22Rv1 (cell line): ENCODE results near the gene THADA.

Experiments used
- H3K27ac ChIP-seq: fragments of 450-650 bp; 2 replicates; pipeline ENCODE4 v1.5.1; 2017
- CTCF ChIP-seq: fragments of 450-650 bp; IDR thresholded peaks from 2 replicates; pipeline ENCODE4 v1.5.1; 2017; ENCODE audit warnings: mild to moderate bottlenecking
- ZFX ChIP-seq: fragments of 450-650 bp; IDR thresholded peaks from 2 replicates; pipeline ENCODE4 v1.6.1; 2017; ENCODE audit warnings: antibody characterized with exemption, borderline replicate concordance

The THADA gene

GRCh38 chr2:43268066-43268953 is 327.5 kb downstream of the THADA start:
- TF ChIP-seq CTCF (no peak), ZFX (no peak)
- H3K27ac ChIP-seq, result no peak overlapping the region

GRCh38 chr2:43267381-43267780 is 328.5 kb downstream of the THADA start:
- no peak overlapping the region for H3K27ac ChIP-seq
- TF ChIP-seq CTCF, result no peak
- no peak for TF ChIP-seq ZFX

- H3K27ac ChIP-seq, result no peak overlapping the region
- TF ChIP-seq ZFX (no peak), CTCF (no peak)
These were observed 329.1 kb downstream of the THADA start for GRCh38 chr2:43266711-43267111.

GRCh38 chr2:43265421-43265820 is 330.4 kb downstream of the THADA start:
- TF ChIP-seq CTCF, result no peak
- no peak for TF ChIP-seq ZFX
- no peak overlapping the region for H3K27ac ChIP-seq

GRCh38 chr2:43265001-43265400 is 330.8 kb downstream of the THADA start:
- H3K27ac ChIP-seq, result no peak overlapping the region
- no peak for TF ChIP-seq CTCF

GRCh38 chr2:43262951-43263350 is 332.9 kb downstream of the THADA start:
- no peak overlapping the region for H3K27ac ChIP-seq
- no peak for TF ChIP-seq ZFX

- no peak overlapping the region for H3K27ac ChIP-seq
- TF ChIP-seq ZFX (no peak), CTCF (no peak)
These were observed 333.6 kb downstream of the THADA start for GRCh38 chr2:43262239-43262638.
